OCI-LY3 (cell line): ENCODE results near the gene RGMB.

Source experiments
- CTCF ChIP-seq: fragments of 200-600, 300-600 bp; sonication (generic); IDR thresholded peaks from 2 replicates; pipeline ENCODE4 v1.5.1; 2014; ENCODE audit warnings: antibody characterized with exemption, low read length, low read depth
- EZH2phosphoT487 ChIP-seq: fragments of 200-600 bp; shearing (Covaris generic); IDR thresholded peaks from 2 replicates; pipeline ENCODE4 v1.6.1; 2018; ENCODE audit warnings: antibody characterized with exemption, mixed run types, low read depth

- TF ChIP-seq CTCF (no peak), EZH2phosphoT487 (no peak)
Measured at GRCh38 chr5:98784411-98784810, 10.9 kb downstream of the RGMB start.
